ENCODE measurements around the gene VSIR.

Gene VSIR

DNA sequence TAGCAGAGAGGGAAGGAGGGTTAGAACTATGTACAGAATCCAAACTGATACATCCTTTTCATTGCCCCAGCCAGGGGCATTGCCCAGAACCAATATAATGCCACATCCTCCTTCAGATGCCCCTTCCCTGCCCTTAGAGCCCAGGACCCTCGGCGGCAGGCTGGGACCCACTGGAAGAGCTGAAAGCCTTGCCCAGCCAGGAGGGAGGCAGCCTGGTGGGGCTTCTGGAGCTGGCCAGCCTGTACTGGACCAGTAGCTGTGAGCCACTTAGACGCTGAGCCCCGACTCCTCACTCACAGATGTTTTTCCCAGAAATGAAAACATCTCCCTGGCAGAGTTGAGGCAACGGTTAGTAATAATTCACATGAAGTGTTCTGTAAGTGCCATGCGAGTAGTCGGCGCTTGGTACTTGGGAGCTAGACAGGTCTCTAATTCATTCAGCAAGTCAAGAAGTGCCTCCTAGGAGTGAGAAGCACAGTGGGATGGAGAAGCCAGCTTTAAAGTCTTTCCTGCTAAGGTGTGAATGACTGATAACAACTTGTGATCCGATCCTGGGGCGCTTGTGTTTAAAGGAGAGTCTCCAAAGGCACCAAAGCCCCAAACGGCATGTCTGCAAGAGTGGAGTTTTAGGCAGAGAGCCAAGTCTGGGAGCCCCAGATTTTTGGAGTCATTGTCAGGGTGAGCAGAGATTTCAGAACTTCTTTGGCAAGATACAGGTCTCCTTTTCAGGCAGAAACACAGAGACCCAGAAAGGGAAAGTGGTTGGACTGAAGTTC is 9.8 kb downstream of the VSIR start:
- no peak for DNase-seq (ENCODE audit: low read depth in 2 of 2)

DNA sequence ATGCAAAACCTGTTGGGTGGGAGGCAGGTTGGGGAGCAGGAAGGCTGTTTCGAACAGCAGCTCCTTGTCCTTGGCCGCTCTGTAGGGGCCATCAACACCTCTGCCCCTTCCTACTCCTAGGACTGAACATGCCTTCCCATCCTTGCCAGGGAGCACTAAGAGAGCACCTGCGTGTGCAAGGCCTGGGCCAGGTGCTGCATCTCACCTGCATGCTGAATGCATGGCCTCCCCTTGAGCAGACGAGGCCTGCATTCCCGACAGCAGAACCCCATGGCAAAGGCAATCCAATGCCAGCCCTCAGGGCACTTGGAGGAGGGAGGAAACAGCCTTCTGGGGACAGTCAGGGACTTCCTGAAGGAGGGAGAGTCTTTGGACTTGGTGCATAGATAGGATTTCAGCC is 11.0 kb downstream of the VSIR start:
- no peak for DNase-seq (ENCODE audit: low read depth in 2 of 2)

DNA sequence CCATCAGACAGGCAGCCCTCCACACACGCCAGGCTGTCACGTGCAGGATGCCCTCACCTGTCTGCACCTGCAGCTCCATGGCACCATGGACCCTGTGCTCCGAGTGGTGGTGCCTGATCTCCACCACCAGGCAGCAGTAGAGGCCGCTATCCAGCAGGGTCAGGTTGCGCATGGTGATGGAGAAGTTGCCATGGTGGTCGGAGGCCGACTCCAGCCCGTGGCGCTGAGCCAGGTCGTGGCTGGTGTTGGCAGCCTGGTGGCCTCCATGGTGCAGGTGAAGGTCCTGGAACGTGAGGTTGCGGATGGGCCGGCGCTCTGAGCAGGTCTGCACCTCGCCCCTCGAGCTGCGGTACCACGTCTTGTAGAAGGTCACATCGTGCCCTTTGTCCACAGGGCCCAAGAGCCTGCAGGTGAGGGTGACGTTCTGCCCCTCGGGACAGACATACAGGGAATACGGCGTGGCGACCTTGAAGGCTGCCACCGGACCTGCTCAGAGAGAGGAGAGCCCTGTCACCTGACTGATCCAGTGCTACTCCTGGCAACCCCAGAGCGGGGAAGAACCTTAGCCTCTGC is 11.7 kb downstream of the VSIR start:
- no peak for DNase-seq (ENCODE audit: low read depth in 2 of 2)

DNA sequence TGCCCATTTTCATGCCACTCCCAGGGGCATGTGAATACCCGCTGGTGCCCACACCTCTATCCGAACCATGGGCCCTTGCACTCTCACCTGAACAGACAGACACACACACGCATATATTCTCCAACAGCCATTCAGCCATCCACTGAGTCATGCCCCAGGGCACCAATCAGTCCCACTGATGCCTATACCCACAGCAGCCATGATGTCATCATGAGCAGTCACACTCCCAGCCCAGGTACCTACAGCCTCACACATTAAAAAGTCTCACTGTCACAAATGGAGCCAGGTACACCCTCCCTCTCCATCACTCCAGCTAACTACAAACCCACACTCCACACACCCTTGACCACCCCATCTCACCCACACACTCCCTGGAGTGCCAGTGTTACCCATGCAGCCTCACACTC is 12.2 kb downstream of the VSIR start:
- DNase-seq (ENCODE audit: low read depth in 2 of 2) = peak in 1 of 2 donors; percentile 45

DNA sequence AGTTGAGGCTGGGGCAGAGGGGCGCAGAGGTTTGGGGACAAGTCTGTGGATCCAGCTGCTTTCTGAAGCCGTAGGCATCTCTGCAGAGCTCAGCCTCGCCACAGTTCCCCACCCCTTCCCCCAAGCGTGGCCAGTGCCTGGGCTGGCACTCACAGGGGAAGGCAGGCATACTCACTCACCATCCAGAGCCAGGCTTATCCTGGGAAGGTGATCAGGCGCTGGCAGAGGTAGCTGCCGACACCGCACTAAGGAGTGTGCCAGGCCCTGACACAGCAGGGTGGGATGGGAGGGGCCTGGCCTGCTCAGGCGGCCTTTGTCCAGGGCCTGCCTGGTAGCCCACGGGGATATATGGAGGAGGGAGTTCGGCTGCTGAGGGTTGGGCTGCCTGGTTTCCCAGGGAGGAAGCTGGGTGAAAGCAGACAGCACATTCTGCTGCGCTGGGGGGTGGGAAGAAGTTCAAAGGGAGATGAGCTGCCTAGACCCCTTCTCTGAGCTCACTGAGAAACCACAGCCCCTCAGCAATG is 15.9 kb downstream of the VSIR start:
- DNase-seq (ENCODE audit: low read depth in 2 of 2) = no peak

DNA sequence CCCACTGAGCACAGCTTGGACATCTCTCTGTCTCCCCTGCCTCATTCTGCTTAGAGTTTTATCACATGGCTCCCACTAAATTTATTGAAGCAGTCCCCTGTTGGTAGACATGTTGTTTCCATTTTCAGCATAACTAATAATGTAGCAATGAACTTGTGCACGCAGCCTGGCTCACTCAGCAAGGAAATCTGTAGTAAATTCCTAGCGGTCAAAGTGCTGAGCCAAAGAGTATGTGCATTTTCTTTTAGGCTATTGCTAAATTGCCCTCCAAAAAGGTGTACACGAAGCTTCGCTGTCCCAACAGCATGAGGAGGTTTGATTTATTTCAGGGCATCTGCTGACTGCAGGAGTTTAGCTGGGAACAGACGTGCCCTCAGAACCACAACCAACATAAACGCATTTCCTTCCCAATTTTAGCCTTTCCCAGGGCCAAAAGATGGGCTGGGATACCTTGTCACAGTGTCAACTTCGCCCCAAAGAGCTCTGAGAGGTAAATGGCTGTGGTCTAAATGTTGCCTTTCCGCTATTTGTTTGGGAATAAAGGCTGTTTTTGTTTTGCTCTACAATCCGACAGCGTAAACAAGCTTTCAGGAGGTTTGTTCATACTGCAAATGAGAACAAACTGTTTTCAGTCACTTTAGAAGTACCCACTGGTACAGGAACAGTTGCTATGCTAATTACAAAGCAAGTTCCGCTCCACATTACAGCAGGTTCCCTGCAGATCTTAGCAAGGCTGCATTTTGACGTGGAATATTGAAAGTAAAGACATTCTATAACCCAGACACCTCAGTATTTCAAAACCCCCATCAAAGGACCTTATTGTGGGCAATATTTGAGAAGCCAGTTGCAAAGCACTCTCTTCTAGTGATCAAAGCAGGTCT is 16.8 kb downstream of the VSIR start:
- DNase-seq (ENCODE audit: low read depth in 2 of 2) = no peak

DNA sequence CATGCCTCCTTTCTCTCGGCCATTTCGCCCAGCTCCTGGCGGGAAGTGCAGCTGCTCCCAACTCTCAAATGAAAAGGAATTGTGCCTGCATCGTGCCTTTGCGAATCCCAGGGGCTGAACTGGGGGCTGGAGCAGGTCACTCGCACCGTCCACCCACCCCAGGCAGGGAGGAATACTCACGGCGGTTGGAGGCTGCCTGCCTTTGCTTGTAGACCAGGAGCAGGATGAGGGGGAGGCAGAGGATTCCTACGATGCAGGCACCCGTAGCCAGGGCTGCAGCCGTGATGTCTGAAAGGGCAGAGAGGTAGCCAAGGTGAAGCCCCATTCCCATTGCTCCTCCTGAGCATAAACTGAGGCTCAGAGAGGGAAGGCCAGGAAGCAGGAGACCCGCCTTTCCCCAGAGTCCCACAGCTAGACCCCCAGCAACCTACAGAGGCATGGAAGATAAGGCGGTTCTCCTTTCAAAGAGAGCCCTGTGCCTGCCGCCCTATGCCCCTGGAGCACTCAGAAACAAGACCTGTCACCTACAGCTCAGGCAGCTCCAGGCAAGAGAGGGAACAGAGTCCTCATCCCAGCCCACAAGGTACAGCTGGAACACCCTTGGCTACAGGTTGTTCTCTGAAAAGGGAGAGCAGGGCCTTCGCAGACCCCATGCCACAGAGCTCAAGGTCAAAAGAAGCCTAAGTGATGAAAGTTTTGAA is 18.0 kb downstream of the VSIR start:
- no peak for DNase-seq (ENCODE audit: low read depth in 2 of 2)

DNA sequence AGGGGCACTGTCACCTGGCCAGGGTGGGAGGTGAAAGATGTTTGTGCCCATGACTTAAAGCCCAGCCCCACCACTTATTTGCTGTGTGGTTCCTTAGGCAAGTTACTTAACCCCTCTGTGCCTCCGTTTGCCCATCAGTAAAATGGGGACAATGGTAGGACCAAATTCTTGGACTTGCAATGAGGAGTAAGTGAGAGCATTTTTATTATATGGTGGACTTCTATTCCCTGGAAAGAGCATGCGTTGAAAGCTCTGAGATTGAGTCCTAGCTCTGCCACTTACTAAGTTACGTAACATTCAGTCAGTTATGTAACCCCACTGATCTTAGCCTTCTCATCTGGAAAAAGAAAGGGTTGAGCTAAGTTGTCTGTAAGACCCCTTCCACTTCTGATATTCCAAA is 18.8 kb downstream of the VSIR start:
- DNase-seq (ENCODE audit: low read depth in 2 of 2) = no peak

DNA sequence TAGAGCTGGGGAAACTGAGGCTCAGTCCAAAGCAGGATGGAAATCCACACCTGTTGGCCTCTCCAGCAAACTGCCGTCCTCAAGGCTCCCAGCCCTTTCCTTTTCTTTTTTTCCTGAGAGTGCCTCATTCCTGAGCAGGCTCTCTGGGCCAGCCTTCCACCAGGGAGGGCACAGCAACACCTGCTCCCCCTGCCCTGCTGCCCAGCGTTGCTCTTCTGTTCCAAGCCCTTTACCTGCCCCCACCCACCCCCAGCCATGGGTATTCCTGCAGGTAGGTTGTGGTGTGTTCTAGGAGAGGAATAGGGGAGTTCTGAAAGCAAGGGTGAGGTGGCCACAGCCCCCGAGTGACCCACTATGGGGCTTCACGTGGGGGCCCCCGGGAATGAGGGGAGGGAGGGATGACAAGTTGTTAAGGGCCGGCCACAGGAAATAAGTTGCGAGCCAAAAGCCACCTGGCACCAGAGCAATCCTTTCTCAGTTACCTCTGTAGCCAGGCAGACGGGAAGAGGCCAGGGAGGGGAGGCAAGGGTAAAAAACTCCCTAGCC is 19.3 kb downstream of the VSIR start:
- no peak for DNase-seq (ENCODE audit: low read depth in 2 of 2)

DNA sequence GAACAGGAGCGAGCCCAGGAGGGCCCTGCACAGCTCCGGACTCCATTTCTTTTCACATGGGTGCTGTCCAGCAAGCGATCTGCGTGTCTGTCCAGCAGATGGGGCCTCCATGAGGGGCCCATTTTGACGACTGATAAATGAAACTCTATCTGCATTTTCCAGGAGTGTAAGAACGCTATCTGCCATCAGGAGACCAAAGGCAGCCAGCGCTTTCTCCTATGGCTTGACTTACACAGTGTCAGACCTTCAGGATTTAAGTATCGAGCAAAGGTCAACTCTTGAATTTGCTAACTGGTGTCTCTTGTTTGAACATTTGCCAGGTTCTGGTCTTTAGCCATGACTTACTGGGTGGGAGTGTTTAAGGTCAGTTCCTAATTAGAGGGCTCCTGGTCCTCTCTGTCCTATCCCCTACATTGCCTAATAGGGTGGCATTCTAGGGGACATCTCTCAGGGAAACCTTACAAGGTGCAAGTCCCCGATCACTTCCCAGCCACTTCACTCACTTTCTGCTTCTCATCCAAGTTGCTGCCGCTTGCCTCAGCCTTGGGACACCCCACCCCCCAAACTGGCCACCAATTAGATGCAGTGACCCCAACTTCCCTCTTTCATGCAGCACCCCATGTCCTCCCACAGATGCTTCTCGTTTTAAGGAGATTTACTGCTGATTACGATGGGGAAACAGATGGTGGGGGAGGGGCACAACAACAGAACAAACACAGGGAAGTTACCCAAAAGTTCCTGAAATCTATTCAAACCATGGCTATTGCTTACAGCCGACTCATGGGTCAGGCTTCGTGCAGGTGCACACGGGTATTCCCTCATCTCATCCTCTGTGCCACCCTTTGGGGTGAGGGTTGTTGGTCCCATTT is 20.0 kb downstream of the VSIR start:
- DNase-seq (ENCODE audit: low read depth in 2 of 2) = no peak

DNA sequence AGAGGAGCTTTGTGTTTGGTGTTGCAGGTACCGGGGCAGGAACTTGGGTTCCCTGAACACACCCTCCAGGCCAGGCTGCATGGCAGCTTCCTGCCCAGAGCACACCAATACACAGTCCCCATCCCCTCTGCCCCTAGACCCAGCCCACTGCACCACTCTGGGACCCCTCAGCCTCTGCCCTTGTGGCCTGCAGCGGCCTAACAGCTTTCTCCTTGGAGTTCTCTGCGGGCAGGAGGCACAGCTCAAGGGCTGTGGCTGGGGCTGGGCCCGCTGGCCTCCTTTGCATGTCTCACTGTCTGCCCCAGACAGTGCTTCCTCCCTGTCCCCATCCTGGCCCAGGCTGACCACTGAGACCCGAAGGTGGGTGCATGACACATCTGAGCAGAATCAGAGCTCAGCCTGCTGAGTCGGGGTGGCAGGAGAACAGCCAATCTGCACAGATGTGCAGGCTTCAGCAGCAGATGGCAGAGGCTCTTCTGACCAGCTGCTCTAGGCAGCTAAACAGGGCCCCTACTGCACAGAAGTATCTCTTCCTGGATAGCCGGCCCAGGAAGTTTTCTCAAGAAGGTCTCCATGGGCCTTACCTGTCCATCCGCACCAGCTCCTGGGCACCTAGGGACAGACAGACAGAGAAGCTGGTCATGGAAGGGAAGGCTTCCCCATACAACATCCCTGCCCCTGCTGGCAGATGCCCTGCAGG is 20.8 kb downstream of the VSIR start:
- no peak for DNase-seq (ENCODE audit: low read depth in 2 of 2)

DNA sequence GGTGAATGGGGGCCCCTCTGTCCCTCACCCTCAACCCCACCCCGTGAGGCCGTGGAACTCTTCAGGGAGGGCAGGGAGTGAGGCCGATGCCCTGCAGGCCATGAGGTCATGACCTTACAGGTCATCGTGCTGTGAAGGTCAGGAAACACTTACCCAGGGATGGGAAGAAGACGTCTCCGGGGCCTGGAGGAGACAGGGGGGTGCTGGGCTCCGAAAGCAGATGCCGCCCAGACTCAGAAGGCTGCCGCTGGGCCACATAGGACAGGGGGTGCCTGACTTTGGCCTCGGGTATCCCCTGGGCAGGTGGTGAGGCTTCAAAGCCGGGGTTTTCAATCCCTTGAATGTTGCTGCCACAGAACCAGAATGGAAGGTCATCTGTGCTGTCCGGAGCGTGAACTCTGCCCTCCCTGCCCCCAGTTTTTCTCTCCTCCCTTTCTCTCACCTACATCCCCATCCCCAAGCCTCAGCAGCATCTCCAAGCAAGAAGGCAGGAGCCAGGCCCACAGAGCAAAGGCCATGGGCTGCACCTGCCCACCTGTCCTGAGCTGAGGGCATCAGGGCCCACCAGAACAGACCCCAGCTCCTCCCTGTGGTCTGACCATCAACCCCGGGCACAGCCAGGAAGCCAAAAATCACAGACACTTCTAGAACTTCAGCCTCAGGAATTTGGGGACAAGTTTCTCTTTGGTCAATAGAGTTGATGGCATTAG is 21.6 kb downstream of the VSIR start:
- no peak for DNase-seq (ENCODE audit: low read depth in 2 of 2)

DNA sequence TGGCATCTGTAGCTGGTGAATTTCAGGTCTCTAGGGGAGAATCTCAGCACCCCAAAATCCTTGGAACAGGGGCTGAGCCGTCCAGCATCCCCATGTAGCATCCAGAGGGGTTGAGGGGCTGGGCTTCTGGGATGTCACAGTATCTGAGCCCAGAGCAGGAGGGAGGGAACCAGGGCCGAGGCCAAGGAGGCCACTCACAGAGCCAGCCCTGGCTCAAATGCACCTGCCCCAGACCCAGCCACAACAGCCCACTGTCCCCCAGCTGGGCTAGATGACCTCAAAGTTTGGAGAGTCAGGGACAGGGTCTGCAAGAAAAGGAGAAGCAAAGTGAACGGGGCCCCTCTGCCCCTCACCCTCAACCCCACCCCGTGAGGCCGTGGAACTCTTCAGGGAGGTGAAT is 22.3 kb downstream of the VSIR start:
- DNase-seq (ENCODE audit: low read depth in 2 of 2) = no peak

DNA sequence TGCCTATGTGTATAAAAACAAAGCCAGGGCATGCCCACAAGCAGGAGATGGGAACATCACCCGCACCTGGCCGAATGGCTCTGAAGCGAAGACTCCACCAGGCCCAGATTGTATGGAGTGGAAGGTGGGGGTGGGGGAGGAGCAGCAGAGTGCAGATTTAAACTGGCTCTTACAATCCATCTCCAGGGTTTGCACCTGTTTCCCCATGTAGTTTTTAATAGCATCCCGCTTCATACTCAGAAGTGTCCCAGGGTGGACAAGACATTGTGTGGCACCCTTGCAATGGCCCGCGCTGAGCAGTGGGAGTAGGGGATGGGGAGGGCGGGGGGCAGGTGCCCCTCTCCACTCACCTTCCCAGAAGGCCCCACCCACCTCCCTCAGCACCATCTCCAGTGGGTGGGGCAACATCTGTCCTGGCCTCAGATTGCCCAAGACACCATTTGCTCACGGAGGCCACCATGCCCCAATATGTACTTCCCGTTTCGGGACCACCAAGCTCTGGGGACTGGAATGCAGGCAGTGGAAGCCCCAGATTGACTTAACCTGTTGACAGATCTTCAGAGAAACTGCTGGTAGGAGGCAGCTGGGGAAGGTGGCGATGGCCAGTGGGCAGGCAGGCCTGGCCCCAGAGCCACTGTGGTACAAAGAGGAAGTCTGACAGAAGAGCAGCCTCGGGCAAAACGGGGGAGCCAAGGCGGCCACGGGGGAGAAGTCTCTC is 23.0 kb downstream of the VSIR start:
- no peak for DNase-seq (ENCODE audit: low read depth in 2 of 2)

DNA sequence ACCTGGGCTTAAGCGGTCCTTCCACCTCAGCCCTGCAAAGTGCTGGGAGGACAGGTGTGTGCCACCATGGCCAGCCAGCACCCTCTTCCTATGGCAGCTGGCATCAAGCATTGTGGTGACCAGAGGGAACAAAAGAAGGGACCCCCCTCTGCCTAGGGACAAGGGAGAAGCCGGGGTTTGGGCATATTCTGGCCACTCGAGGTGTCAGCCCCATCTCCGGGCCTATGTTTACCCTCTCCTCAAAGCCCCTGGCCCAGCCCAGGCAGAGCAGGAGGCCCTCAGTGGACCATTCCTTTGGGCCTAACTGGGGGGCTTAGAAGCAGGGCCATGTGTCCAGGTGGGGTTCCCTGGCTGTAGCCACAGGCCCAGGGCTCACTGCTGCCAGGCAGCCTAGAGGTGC is 23.9 kb downstream of the VSIR start:
- DNase-seq (ENCODE audit: low read depth in 2 of 2) = no peak

DNA sequence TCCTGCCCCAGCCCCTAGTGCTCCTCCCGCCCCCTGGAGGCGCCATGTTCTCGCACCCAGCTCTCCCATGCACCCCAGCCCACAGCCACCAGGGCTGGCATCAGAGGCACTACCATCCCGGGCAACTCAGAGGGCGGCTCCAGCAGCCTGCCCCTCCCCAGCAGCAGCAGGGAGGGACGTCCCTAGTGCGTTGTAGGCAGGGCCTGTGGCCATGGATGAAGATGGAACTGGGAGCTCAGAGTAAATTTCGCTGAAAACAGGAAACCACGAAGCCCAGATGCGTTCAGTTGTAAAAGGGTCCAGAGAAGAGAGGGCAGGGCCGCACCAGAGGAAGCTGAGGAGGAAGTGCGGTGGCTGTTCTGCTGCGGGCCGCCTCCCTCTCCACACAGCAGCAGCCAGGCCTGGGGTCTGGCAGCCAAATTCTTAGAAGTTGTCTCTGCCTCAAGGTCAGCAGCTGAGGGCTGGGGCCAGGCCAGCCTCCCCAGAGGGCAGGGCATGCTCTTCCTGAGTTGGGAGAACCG is 24.6 kb downstream of the VSIR start:
- DNase-seq (ENCODE audit: low read depth in 2 of 2) = peak; percentile 68 to 70

DNA sequence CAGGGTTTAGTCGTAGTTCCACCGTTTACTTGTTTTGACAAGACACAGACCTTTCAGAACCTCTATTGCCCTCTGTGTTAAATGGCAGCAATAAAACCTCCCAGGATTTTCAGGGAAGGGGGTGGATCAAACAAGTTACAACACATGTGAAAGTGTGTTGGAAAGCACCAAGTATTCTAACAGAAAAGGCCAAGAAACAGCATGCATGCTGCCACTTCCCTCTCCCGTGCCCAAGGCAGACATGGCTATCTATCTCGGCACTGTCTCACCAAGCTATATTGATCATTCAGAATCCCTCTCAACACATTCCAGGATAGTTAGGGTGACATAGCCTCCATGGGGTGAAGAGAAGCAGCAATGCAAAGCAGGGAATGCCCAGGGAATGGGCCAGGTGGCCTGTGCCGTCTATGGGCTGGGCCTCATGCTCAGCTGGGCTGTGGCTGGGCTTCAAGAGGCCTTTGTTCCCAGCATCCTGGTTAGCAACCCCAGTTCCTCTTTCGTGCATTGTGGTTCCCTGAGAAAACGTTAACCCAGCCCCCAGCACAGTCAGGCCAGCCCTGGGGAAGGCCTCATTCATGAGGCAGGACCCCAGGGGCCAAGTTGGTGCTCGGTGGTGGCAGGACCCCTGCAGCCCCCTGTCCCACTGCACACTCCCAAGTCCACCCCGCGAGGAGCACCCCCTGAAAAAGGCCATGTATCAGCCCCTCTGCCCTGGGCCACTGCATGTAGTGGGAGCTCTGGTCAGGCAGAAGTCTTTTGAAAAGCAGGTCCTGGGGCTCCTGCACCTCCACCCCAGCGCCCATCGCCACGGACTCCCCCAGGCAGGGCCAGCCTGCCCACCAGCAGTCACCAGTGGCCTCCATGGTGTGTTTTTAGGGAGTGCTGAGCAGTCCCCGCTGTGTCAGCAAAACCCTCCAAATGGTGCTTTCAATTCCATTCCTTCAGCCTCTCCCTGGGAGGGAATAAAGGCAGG is 25.5 kb downstream of the VSIR start:
- DNase-seq (ENCODE audit: low read depth in 2 of 2) = no peak
